Esophagus squamous epithelium (tissue), 5 donors: ENCODE results near the gene C21orf58. TPM values are rescaled to one million over a fixed set of nuclear protein-coding genes. Genes with fewer than 3 reads are reported as not detected.

Experiments used
- DNase-seq: peaks from one replicate; lab custom pipeline; 2025; lab: John Stamatoyannopoulos, UW
- H3K27ac ChIP-seq, 4 donors: fragments of 200-600 bp; sonication (generic); one replicate each; pipeline ENCODE4 v1.5.1; 2016 to 2019; ENCODE audit warnings: mild to moderate bottlenecking in 1 of 4
- H3K27me3 ChIP-seq, 4 donors: fragments of 200-600 bp; sonication (generic); 1 replicate in 3 of 4; 2 replicates in 1 of 4; pipeline versions ENCODE4 v1.5.1 to v1.6.0; 2017 to 2021; ENCODE audit warnings: antibody characterized with exemption in 1 of 4
- H3K36me3 ChIP-seq, 3 donors: fragments of 200-600 bp; sonication (generic); one replicate each; pipeline ENCODE4 v1.5.1; 2016 to 2019
- H3K4me1 ChIP-seq, 3 donors: fragments of 200-600 bp; sonication (generic); one replicate each; pipeline ENCODE4 v1.5.1; 2017 to 2019
- H3K4me3 ChIP-seq, 4 donors: fragments of 200-600 bp; sonication (generic); 1 replicate in 3 of 4; 2 replicates in 1 of 4; pipeline ENCODE4 v1.5.1; 2016 to 2019; ENCODE audit warnings: mild to moderate bottlenecking in 2 of 4, moderate library complexity in 1 of 4
- H3K9me3 ChIP-seq, 3 donors: fragments of 200-600 bp; sonication (generic); one replicate each; pipeline ENCODE4 v1.5.1; 2016 to 2019
- CTCF ChIP-seq, 6 experiments: fragments of 450-650 bp in 4 of 6; fragments of 200-600 bp in 2 of 6; sonication (generic) in 2 of 6; IDR thresholded peaks; one replicate each; pipeline ENCODE4 v1.5.1; 2016 to 2019; ENCODE audit warnings: antibody characterized with exemption in 6 of 6, mild to moderate bottlenecking in 4 of 6, moderate library complexity in 4 of 6
- POLR2A ChIP-seq, 4 donors: fragments of 450-650 bp; IDR thresholded peaks; one replicate each; pipeline ENCODE4 v1.6.1; 2017; ENCODE audit warnings: antibody characterized with exemption in 4 of 4, mild to moderate bottlenecking in 4 of 4, moderate library complexity in 3 of 4
- WGBS, 2 donors: methylation state at CpG; one replicate each; pipeline ENCODE4 v1.1.5; 2018; 5-methylcytosine and 5-hydroxymethylcytosine counted together
- intact Hi-C: fragments of 100-400 bp; cut with DNase I; formaldehyde crosslinking; loops from one replicate; pipeline ENCODE4 v1.15.0; 2022
- total RNA-seq, 4 donors: library from RNA; depleted of rRNA; stranded (reverse); fragments of >200 nt; gene quantifications; one replicate each; pipeline ENCODE4 v1.1.0, GENCODE V29; 2016
- donor health status: DM: yes; HTN: yes; CAD: no.

C21orf58 gene
- total RNA-seq, 4 donors from 2014 or later = 2.1 to 4.4 (median 2.7) TPM

GRCh38 chr21:46269466-46269865 is 54.2 kb downstream of the C21orf58 start:
- peaks cover 74 to 100% (median 85%) of the 10 kb centered on the region in 3 donors for H3K36me3 ChIP-seq
- no peak overlapping the region for H3K27ac ChIP-seq
- TF ChIP-seq POLR2A (IDR thresholded peaks at IDR 0.05) (no peak), CTCF (IDR thresholded peaks at IDR 0.05) (no peak)
- no peaks in the 10 kb centered on the region for H3K4me1 ChIP-seq
- no peak overlapping the region for H3K4me3 ChIP-seq
- 95 to 100% methylated on average over 1 to 3 of the region's 10 CpGs for WGBS, 2 donors
- H3K27me3 ChIP-seq = no peaks in the 10 kb centered on the region
- no peak for DNase-seq
- no peaks in the 10 kb centered on the region for H3K9me3 ChIP-seq
- intact Hi-C loops = no loop called here

GRCh38 chr21:46268371-46268770 is 55.3 kb downstream of the C21orf58 start:
- Histone ChIP-seq H3K27me3 (no peaks in the 10 kb centered on the region), H3K9me3 (no peaks in the 10 kb centered on the region), H3K4me3 (no peak overlapping the region), H3K27ac (no peak overlapping the region), H3K36me3 (peaks cover 70 to 100% (median 81%) of the 10 kb centered on the region in 3 donors), H3K4me1 (no peaks in the 10 kb centered on the region)
- intact Hi-C loops = no loop called here
- TF ChIP-seq POLR2A (IDR thresholded peaks at IDR 0.05) = no peak
- no peak for TF ChIP-seq CTCF (IDR thresholded peaks at IDR 0.05)
- DNase-seq = no peak
- WGBS, 2 donors = 89 to 90% methylated on average over 4 to 13 of the region's 13 CpGs

- H3K27ac ChIP-seq = no peak overlapping the region
- 94 to 97% methylated on average over 13 to 15 of the region's 19 CpGs for WGBS, 2 donors
- intact Hi-C loops = no loop called here
- H3K36me3 ChIP-seq = peaks cover 58 to 100% (median 68%) of the 10 kb centered on the region in 3 donors
- DNase-seq = no peak
- no peak for TF ChIP-seq CTCF (IDR thresholded peaks at IDR 0.05)
- no peak for TF ChIP-seq POLR2A (IDR thresholded peaks at IDR 0.05)
- H3K9me3 ChIP-seq = no peaks in the 10 kb centered on the region
- no peak overlapping the region for H3K4me3 ChIP-seq
- H3K27me3 ChIP-seq = no peaks in the 10 kb centered on the region
- no peaks in the 10 kb centered on the region for H3K4me1 ChIP-seq
These were observed 56.7 kb downstream of the C21orf58 start for GRCh38 chr21:46266946-46267345.

- no peaks in the 10 kb centered on the region for H3K9me3 ChIP-seq
- TF ChIP-seq CTCF (IDR thresholded peaks at IDR 0.05) (no peak), POLR2A (IDR thresholded peaks at IDR 0.05) (no peak)
- 63 to 86% methylated on average over 11 to 14 of the region's 26 CpGs for WGBS, 2 donors
These were observed 57.7 kb downstream of the C21orf58 start for GRCh38 chr21:46265736-46266525.

GRCh38 chr21:46264690-46265144 is 59.0 kb downstream of the C21orf58 start:
- TF ChIP-seq CTCF (IDR thresholded peaks at IDR 0.05) = no peak
- TF ChIP-seq POLR2A (IDR thresholded peaks at IDR 0.05) = no peak
- peaks cover 48 to 100% (median 66%) of the 10 kb centered on the region in 3 donors for H3K36me3 ChIP-seq

More at GRCh38 chr21:46265736-46266525, 57.7 kb downstream of the C21orf58 start:
- Histone ChIP-seq H3K27ac (no peak overlapping the region), H3K4me1 (no peaks in the 10 kb centered on the region), H3K4me3 (no peak overlapping the region), H3K36me3 (peaks cover 51 to 100% (median 65%) of the 10 kb centered on the region in 3 donors), H3K27me3 (no peaks in the 10 kb centered on the region)
- DNase-seq = no peak
- intact Hi-C loops = no loop called here

More at GRCh38 chr21:46264690-46265144, 59.0 kb downstream of the C21orf58 start:
- no peak overlapping the region for H3K27ac ChIP-seq
- no peak overlapping the region for H3K4me3 ChIP-seq
- H3K4me1 ChIP-seq = no peaks in the 10 kb centered on the region
- H3K27me3 ChIP-seq = no peaks in the 10 kb centered on the region
- H3K9me3 ChIP-seq = no peaks in the 10 kb centered on the region
- no peak for DNase-seq
- 88 to 90% methylated on average over 4 to 8 of the region's 13 CpGs for WGBS, 2 donors
- intact Hi-C loops = no loop called here
